Muscle of back (tissue), 11 donors: ENCODE results near the gene JAM3. TPM values are rescaled to one million over a fixed set of nuclear protein-coding genes. Genes with fewer than 3 reads are reported as not detected.
"Not testable (repeated sequence)": the region's sequence is repeated elsewhere in the genome, so short reads cannot be mapped to it uniquely, and the experiment has no call there.

Experiments
- DNase-seq, 3 donors: peaks; one replicate each; pipeline versions ENCODE4 v3.0.0 to v3.0.0-alpha.2; 2013
- polyA plus RNA-seq, 10 donors: library from polyadenylated mRNA; unstranded; fragments of 120-200 nt; gene quantifications; one replicate each; pipeline ENCODE4 v1.2.1, GENCODE V29; 2013; ENCODE audit not compliant: insufficient read length in 10 of 10

Gene JAM3
- polyA plus RNA-seq, 10 donors: 103 to 158 (median 127) TPM

DNA sequence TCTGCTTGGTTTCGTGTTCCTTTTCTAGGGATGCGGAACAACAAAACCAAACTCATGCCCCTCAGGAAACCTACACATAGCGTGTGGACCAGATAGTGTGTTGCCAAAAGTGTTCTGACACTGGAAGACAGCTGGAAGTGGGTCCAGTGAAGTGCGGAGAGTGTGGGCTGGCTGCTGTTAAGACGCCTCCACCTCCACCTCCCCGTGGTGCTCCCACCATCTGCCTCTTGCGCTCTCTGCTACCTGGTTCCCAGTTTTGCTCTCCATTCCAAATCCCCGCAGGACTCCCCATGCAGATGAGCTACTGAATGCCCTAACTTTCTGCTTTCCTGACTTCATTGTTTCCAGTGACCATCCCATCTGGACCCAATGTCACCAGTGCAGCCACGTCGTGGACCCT, 103.1 kb downstream of the JAM3 start:
- no peak for DNase-seq

DNA sequence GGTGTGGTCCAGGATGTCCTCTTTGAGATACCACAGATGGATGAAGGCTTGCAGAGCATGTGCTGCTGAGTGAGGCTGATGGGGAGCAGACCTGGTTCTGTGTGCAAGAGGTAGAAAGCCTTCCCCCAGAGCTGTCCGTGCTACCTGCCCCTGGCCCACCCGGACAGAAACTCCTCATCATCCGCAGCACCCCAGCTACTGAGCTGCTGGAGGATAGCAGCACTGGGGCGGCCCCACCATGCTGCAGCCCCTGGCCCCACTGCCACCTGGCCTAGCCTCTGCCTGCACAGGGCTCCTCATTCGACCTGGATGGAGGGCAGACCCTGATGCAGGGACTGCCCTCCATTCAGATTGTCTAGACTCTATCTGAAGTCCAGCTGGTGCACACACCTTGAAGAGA, 104.4 kb downstream of the JAM3 start:
- DNase-seq: no peak

DNA sequence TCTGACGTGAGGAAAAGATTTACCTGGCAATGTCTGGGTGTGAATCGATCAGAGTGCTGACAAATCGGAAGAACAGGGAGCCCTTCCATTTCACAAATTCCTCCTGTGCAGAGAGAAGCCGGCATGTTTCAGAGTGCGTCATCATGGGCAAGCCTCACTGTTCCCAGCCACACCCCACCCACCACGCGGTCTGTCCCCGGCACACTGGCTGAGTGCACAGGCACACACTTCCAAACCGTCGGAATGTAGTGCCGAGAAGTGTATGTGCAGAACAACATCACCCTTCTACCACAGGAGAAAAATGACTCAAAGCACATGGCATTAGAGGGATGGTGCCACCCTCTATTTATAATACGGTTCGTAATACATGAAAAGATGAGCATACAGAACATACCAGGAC, 107.4 kb downstream of the JAM3 start:
- no peak for DNase-seq

DNA sequence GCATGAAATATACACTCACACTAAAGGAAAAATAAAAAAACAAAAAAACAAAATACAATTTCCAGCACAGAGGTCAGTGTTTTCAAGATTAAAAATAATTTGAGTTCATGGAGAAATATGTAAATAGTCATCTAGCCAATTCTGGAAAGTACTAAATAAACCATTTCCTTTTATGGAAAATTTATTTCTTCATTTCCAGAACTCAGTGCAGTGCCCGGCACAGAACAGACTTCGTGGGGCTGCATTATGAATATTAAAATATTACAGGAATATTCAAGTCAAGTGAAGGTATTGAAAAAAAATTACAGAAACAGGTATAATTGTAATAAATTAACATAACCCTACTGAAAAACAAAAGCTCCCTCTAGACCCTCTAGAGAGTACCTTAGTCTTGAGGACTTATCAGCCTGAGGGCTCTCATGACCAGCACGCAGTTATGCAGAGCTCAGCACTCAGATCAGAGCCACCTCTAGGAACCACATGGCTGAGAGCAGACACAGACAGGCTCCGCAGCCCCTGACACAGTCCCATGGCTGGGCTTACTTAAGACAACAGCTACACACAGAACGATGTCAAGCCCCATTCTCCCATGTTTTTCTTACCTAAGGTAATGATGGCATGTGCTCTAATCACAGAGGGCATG, 109.3 kb downstream of the JAM3 start:
- DNase-seq: no peak

DNA sequence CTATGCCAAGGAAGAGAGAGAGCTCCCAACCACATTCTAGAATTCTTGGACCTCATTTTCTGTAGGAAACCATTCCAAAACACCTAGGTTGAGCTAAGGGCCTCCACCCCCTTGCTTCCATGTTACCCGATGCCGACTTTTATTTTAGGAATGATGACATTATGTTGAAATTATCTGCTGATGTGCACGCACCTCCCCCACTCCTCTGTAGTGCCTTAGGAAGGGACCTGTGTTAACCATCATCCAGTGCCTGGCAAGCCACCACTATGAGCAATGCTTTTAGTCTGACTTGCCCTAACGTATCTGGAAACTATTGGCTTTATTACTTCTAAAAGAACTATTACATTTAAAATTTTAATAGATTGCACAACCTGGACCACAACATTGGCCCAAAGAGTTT, 112.8 kb downstream of the JAM3 start:
- DNase-seq: peak in 1 of 3 donors; percentile 12

DNA sequence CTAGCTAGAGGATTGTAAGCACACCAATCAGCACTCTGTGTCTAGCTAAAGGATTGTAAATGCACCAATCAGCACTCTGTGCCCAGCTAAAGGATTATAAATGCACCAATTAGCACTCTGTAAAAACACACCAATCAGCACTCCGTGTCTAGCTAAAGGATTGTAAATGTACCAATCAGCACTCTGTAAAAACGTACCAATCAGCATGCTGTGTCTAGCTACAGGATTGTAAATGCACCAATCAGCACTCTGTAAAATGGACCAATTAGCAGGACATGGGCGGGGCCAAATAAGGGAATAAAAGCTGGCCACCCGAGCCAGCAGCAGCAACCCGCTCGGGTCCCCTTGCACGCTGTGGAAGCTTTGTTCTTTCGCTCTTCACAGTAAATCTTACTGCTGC, 119.2 kb downstream of the JAM3 start:
- DNase-seq: not testable (repeated sequence)

DNA sequence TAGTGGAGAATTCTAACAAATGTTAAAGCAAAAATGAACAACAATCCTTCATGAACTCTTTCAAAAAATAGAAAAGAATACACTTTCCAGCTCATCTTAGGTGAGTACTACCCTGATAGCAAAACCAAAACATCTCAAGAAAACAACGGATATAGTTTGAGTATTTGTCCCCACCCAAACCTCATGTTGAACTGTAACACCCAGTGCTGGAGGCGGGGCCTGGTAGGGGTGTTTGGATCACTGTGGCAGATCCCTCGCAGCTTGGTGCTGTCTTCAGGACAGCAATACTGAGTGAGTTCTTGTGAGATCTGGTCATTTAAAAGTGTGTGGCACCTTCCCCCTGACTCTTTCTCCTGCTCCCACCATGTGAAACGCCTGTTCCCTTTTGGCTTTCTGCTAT, 127.9 kb downstream of the JAM3 start:
- DNase-seq: no peak

DNA sequence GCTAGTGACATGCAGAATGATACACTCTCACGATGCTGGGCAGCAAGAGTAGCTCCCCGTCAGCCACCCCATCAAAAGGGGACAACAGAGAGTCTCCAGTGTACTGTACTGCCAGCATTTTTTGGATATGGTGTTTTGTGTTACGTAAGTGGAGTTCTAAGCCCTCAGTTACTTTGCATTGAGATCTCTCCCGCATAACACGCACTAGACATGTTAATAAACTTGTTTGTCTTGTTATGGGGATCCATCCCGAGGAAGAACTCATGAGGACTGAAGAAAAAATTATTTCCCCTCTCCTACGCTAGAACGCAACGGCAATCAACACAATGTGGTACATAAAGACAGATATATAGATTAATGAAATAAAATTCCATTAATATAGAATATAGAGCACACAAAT, 130.7 kb downstream of the JAM3 start:
- no peak for DNase-seq

DNA sequence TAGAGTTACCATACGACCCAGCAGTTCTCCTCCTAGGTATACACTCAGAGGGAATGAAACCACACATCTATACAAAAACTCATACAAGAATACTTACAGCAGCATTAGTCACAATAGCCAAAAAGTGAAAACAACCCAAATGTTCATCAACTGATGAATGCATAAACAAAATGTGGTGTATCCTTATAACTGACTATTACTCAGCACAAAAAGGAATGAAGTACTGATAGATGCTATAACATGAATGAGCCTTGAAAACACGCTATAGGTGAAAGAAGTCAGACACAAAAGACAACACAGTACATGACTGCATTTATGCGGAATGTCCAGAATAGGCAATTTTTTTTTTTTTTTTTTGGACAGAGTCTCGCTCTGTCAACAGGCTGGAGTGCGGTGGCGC, 131.8 kb downstream of the JAM3 start:
- no peak for DNase-seq

Other genes starting within 250 kb of the JAM3 start
- not detected for gene SPATA19, start 223.6 kb upstream of the JAM3 start, polyA plus RNA-seq
- 10 to 100 TPM in 8 of 10 donors, 1 to 10 TPM in 2; 7.5 to 15.3 (median 11.9) TPM for gene IGSF9B, start 112.1 kb upstream of the JAM3 start, polyA plus RNA-seq
- gene NCAPD3, start 154.9 kb downstream of the JAM3 start, polyA plus RNA-seq: 10 to 100 TPM; 11.3 to 19.8 (median 15.8) TPM
- 10 to 100 TPM; 26.6 to 39.4 (median 30.3) TPM for gene VPS26B, start 155.6 kb downstream of the JAM3 start, polyA plus RNA-seq
- 10 to 100 TPM; 30.3 to 37.3 (median 33.1) TPM for gene THYN1, start 184.3 kb downstream of the JAM3 start, polyA plus RNA-seq
- 10 to 100 TPM; 16.1 to 25.0 (median 21.3) TPM for gene ACAD8, start 184.5 kb downstream of the JAM3 start, polyA plus RNA-seq
- gene GLB1L3, start 207.3 kb downstream of the JAM3 start, polyA plus RNA-seq: under 1 TPM in 6 of 10 donors, not detected in 4; 0.05 to 0.26 (median 0.11) TPM